ENCODE data around the gene ZNF550. TPM values are rescaled to one million over a fixed set of nuclear protein-coding genes. Genes with fewer than 3 reads are reported as not detected.

The ZNF550 gene
- total and polyA plus RNA-seq, 2 of the 13 experiments (the other 11 are each of a cell fraction or from before 2014, with no cell fraction given): 8.6 to 9.1 TPM

GRCh38 chr19:57599761-57600383, 40.2 kb upstream of the ZNF550 start, which contains the start of gene ZNF530 (continued):
- TF ChIP-seq, protein P1, sequence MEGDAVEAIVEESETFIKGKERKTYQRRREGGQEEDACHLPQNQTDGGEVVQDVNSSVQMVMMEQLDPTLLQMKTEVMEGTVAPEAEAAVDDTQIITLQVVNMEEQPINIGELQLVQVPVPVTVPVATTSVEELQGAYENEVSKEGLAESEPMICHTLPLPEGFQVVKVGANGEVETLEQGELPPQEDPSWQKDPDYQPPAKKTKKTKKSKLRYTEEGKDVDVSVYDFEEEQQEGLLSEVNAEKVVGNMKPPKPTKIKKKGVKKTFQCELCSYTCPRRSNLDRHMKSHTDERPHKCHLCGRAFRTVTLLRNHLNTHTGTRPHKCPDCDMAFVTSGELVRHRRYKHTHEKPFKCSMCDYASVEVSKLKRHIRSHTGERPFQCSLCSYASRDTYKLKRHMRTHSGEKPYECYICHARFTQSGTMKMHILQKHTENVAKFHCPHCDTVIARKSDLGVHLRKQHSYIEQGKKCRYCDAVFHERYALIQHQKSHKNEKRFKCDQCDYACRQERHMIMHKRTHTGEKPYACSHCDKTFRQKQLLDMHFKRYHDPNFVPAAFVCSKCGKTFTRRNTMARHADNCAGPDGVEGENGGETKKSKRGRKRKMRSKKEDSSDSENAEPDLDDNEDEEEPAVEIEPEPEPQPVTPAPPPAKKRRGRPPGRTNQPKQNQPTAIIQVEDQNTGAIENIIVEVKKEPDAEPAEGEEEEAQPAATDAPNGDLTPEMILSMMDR (CRISPR knock-in tag; IDR thresholded peaks at IDR 0.05): peak; percentile 34
- TF ChIP-seq KDM5A (IDR thresholded peaks at IDR 0.05; ENCODE audit: borderline replicate concordance, low read length): peak; percentile 82
- peak; percentile 68 for TF ChIP-seq UBTF (CRISPR knock-in tag; IDR thresholded peaks at IDR 0.05)
- peak; percentile 72 for TF ChIP-seq ZBTB40 (IDR thresholded peaks at IDR 0.05)
- TF ChIP-seq ZBTB40 (CRISPR knock-in tag; IDR thresholded peaks at IDR 0.05): no peak; the same call in 1 of the 2 replicates
- TF ChIP-seq, protein P2, sequence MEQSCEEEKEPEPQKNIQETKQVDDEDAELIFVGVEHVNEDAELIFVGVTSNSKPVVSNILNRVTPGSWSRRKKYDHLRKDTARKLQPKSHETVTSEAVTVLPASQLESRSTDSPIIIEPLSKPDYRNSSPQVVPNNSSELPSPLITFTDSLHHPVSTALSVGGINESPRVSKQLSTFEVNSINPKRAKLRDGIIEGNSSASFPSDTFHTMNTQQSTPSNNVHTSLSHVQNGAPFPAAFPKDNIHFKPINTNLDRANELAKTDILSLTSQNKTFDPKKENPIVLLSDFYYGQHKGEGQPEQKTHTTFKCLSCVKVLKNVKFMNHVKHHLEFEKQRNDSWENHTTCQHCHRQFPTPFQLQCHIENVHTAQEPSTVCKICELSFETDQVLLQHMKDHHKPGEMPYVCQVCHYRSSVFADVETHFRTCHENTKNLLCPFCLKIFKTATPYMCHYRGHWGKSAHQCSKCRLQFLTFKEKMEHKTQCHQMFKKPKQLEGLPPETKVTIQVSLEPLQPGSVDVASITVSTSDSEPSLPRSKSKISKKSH (CRISPR knock-in tag; IDR thresholded peaks at IDR 0.05; ENCODE audit: borderline replicate concordance): peak; percentile 68; the same call in 1 of the 2 replicates
- TF ChIP-seq ZBTB20 (CRISPR knock-in tag; IDR thresholded peaks at IDR 0.05; ENCODE audit: borderline replicate concordance, low read depth): no peak
- peak; percentile 100 for TF ChIP-seq THAP11 (CRISPR knock-in tag; IDR thresholded peaks at IDR 0.05)
- peak; percentile 85 for TF ChIP-seq MXI1 (IDR thresholded peaks at IDR 0.05; ENCODE audit: borderline replicate concordance, low read depth, low read length)
- peak; percentile 83 for TF ChIP-seq HDAC2 (CRISPR knock-in tag; IDR thresholded peaks at IDR 0.05)
- TF ChIP-seq ZNF577 (CRISPR knock-in tag; IDR thresholded peaks at IDR 0.05; ENCODE audit: borderline replicate concordance, low read depth): no peak
- TF ChIP-seq ELF3 (CRISPR knock-in tag; IDR thresholded peaks at IDR 0.05): peak; percentile 71
- no peak for TF ChIP-seq TCF7L2 (IDR thresholded peaks at IDR 0.05; ENCODE audit: low read depth, low read length)
- TF ChIP-seq CREB1 (IDR thresholded peaks at IDR 0.05): no peak
- peak; percentile 82 for TF ChIP-seq CREB1 (CRISPR knock-in tag; IDR thresholded peaks at IDR 0.05)

All from HepG2 (cell line).